D721Med (cell line): ENCODE data around the gene SPI1.

ENCODE experiments used
- DNase-seq: peaks from one replicate; pipeline ENCODE4 v3.0.0; 2011; ENCODE audit warnings: low spot score; ENCODE audit not compliant: insufficient read length
- FAIRE-seq: peaks from 2 replicates; lab custom pipeline; 2011; peaks lifted over from hg19 to GRCh38; lab: Jason Lieb, UNC
- TF ChIP-seq, protein P1 (sequence below): IDR thresholded peaks from 2 replicates; pipeline ENCODE4 v1.5.1; 2012; ENCODE audit warnings: mild to moderate bottlenecking, control low read depth; ENCODE audit not compliant: insufficient read depth; ENCODE audit errors: missing control alignments

The SPI1 gene

DNA sequence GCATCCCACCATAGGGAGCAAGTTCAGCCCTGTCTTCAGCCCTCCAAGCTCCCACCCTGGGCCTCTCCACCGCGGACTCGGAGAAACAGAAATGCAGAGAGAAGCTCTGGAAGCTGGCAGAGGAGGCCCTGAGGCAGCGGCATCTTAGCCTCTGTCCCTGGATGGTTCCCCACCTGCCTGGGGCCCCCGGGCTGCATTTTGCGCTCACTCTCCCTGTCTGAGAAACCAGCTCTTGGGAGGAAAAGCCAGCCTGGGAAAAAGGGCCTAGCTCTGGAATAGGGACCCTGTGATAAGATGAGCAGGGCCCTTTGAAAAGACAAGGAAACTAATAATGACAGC, 12.0 kb upstream of the SPI1 start:
- TF ChIP-seq, protein P1, sequence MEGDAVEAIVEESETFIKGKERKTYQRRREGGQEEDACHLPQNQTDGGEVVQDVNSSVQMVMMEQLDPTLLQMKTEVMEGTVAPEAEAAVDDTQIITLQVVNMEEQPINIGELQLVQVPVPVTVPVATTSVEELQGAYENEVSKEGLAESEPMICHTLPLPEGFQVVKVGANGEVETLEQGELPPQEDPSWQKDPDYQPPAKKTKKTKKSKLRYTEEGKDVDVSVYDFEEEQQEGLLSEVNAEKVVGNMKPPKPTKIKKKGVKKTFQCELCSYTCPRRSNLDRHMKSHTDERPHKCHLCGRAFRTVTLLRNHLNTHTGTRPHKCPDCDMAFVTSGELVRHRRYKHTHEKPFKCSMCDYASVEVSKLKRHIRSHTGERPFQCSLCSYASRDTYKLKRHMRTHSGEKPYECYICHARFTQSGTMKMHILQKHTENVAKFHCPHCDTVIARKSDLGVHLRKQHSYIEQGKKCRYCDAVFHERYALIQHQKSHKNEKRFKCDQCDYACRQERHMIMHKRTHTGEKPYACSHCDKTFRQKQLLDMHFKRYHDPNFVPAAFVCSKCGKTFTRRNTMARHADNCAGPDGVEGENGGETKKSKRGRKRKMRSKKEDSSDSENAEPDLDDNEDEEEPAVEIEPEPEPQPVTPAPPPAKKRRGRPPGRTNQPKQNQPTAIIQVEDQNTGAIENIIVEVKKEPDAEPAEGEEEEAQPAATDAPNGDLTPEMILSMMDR: no peak
- DNase-seq: no peak
- FAIRE-seq: no peak

DNA sequence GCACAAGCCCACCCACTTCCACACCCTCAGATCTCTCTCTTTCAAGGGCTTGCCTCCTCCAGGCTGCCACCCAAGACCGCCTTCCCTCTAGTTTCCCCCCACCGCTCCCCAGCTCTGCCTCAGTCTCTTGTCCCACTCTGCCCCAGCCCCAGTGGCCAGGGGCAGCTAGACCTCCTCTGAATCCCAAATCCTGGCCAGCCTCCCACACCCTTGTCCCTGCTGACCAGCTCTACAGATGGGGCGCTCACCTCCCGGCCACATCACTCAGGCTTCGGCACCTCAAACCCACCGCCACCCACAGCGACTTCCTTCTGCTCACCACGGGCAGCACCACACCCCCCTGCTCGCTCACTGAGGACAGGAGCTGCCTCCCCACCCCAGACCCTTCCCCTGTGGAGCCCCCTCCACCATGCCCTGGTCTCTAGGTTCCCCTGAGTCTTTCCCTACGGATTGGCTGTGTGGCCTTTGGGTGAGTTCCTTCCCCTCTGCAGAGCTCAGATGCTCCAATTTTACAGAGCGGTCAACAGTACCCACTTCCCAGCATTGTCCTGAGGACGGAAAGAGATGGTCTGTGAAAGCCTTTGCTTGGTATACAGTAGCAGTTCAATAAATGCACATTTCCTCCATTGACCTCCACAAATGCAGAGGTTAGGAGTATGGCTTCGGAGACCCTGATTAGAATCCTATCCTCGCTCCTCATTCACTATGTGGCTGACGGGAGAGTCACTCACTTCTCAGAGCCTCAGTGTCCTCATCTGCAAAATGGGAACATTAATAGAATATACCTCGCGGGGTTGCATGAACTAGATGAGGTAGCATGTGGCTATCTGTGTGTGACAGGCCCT, 11.5 kb upstream of the SPI1 start:
- no peak for FAIRE-seq
- TF ChIP-seq, protein P1: no peak
- DNase-seq: no peak

- FAIRE-seq: no peak
- TF ChIP-seq, protein P1: no peak
These were observed 10.6 kb upstream of the SPI1 start for GRCh38 chr11:47388697-47389576.

DNA sequence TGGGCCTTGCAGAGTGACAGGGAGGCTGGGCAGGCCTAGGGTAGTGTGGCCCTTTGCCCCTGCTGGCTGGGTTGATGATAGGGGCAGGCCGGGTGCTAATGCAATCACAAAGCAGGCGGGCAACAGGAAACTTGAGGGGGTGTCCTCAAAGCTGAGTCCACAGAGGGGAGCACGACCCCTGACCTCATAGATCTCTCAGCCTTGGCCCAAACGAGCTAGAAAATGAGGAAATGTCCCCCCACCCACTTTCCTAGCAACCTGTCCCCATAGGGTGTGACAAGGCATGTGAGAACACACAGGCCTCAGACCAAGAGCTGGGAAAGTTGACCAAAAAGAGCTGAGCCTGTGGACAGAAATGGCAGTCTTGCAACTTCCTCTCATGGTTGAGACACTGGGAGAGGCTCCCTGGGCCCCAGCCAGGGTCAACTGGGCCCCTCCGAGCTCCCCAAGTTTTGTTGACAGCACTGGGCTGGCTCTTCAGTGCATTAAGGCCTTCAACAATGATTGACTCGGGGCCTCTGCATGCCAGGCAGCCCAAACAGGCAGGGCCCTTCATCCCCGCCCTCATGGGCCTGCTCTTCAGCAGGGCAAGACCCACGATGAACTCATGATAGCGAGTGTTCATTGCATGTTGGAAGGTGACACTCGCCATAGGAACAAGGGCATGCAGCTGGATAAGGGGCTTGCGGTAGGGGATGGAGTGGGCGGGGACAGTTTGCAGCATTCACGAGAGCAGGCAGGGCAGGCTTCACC, 9.8 kb upstream of the SPI1 start:
- no peak for DNase-seq
- TF ChIP-seq, protein P1: no peak
- no peak for FAIRE-seq

More at GRCh38 chr11:47388697-47389576, 10.6 kb upstream of the SPI1 start:
- no peak for DNase-seq

GRCh38 chr11:47384498-47384897, 6.2 kb upstream of the SPI1 start:
- FAIRE-seq (no peak), DNase-seq (no peak)
- TF ChIP-seq, protein P1: no peak

- TF ChIP-seq, protein P1: no peak
- DNase-seq (no peak), FAIRE-seq (no peak)
These were observed 4.7 kb upstream of the SPI1 start for GRCh38 chr11:47383071-47383470.
